HepG2 (cell line): ENCODE results near the gene GNG7. TPM values are rescaled to one million over a fixed set of nuclear protein-coding genes. Genes with fewer than 3 reads are reported as not detected.

Experiments used
- EHMT2 ChIP-seq: fragments of 200-600 bp; sonication (generic); IDR thresholded peaks from 2 replicates; pipeline ENCODE4 v1.7.0; 2017; ENCODE audit warnings: antibody characterized with exemption, low read depth, low read length, borderline replicate concordance
- EP300 ChIP-seq, 3 experiments: sonication (generic) in 1 of 3; formaldehyde crosslinking in 1 of 3; IDR thresholded peaks; 2 replicates each; pipeline versions ENCODE4 v1.5.1 to v1.6.1; 2011 to 2020; ENCODE audit warnings: low read depth in 2 of 3, low read length in 2 of 3, borderline replicate concordance in 1 of 3, improper control_type of control experiment in 1 of 3, mild to moderate bottlenecking in 1 of 3, missing genetic modification reagents in 1 of 3, moderate library complexity in 1 of 3
- FIP1L1 ChIP-seq: fragments of 200-400 bp; formaldehyde crosslinking; IDR thresholded peaks from 2 replicates; pipeline ENCODE4 v1.6.1; 2018; ENCODE audit warnings: low read depth, mild to moderate bottlenecking, low read length, moderate library complexity, borderline replicate concordance; ENCODE audit not compliant: insufficient read depth
- IRF2 ChIP-seq: IDR thresholded peaks from 2 replicates; pipeline ENCODE4 v1.6.1; 2018; ENCODE audit warnings: missing genetic modification reagents, missing compliant biosample characterization
- NCOA5 ChIP-seq: sonication (generic); formaldehyde crosslinking; IDR thresholded peaks from 2 replicates; pipeline ENCODE4 v1.4.0; 2020; ENCODE audit warnings: missing genetic modification reagents
- RELA ChIP-seq: sonication (generic); formaldehyde crosslinking; IDR thresholded peaks from 2 replicates; pipeline ENCODE4 v1.4.0; 2020; ENCODE audit warnings: missing genetic modification reagents
- SIN3A ChIP-seq: IDR thresholded peaks from 2 replicates; pipeline ENCODE4 v1.6.1; 2011; ENCODE audit warnings: low read depth, mild to moderate bottlenecking, control low read depth, low read length, borderline replicate concordance
- ZNF557 ChIP-seq: sonication (generic); formaldehyde crosslinking; IDR thresholded peaks from 2 replicates; pipeline ENCODE4 v1.4.0; 2020; ENCODE audit warnings: missing genetic modification reagents
- ZNF737 ChIP-seq: sonication (generic); formaldehyde crosslinking; IDR thresholded peaks from 2 replicates; pipeline ENCODE4 v1.5.0; 2020; ENCODE audit warnings: missing genetic modification reagents, mild to moderate bottlenecking, borderline replicate concordance
- polyA plus RNA-seq, 8 experiments: library from polyadenylated mRNA; depleted of rRNA in 3 of 8; stranded (reverse) in 7 of 8; unstranded in 1 of 8; fragments of >200 nt; fragmentation: Illumina TruSeq in 4 of 8; extraction: Trizol in 4 of 8; gene quantifications; 2 replicates each; pipeline versions ENCODE4 v1.2.1 to v1.2.3, GENCODE V29; 2011 to 2016; ENCODE audit warnings: low read depth in 4 of 8, missing spikeins in 1 of 8, mixed read lengths in 1 of 8; ENCODE audit not compliant: insufficient read depth in 1 of 8
- total RNA-seq, 5 experiments: library from RNA; depleted of rRNA; stranded (reverse); fragments of >200 nt; fragmentation: Illumina TruSeq; extraction: Trizol; gene quantifications; 2 replicates each; pipeline ENCODE4 v1.2.3, GENCODE V29; 2016; ENCODE audit warnings: low read depth in 1 of 5
- TF ChIP-seq, protein P1 (sequence below): sonication (generic); formaldehyde crosslinking; IDR thresholded peaks from 2 replicates; pipeline ENCODE4 v1.4.0; 2020; ENCODE audit warnings: missing genetic modification reagents
- TF ChIP-seq, protein P2 (sequence below): sonication (generic); formaldehyde crosslinking; IDR thresholded peaks from 2 replicates; pipeline ENCODE4 v1.4.0; 2020; ENCODE audit warnings: mild to moderate bottlenecking, missing genetic modification reagents
- TF ChIP-seq, protein P3 (sequence below): sonication (generic); formaldehyde crosslinking; IDR thresholded peaks from 2 replicates; pipeline ENCODE4 v1.8.1; 2022; ENCODE audit warnings: mild to moderate bottlenecking, missing genetic modification reagents
- TF ChIP-seq, protein P4 (sequence below): sonication (generic); formaldehyde crosslinking; IDR thresholded peaks from 2 replicates; pipeline ENCODE4 v1.8.1; 2023; ENCODE audit warnings: missing genetic modification reagents, inconsistent platforms, borderline replicate concordance
- TF ChIP-seq, protein P5 (sequence below): conservative IDR thresholded peaks from 2 replicates; pipeline ENCODE4 v1.6.1; 2018; ENCODE audit warnings: missing genetic modification reagents
- TF ChIP-seq, protein P6 (sequence below): sonication (generic); formaldehyde crosslinking; IDR thresholded peaks from 2 replicates; pipeline ENCODE4 v1.5.0; 2020; ENCODE audit warnings: missing genetic modification reagents

GNG7 gene
- total and polyA plus RNA-seq, 2 of the 13 experiments (the other 11 are each of a cell fraction or from before 2014, with no cell fraction given) = 1.4 to 3.3 TPM

DNA sequence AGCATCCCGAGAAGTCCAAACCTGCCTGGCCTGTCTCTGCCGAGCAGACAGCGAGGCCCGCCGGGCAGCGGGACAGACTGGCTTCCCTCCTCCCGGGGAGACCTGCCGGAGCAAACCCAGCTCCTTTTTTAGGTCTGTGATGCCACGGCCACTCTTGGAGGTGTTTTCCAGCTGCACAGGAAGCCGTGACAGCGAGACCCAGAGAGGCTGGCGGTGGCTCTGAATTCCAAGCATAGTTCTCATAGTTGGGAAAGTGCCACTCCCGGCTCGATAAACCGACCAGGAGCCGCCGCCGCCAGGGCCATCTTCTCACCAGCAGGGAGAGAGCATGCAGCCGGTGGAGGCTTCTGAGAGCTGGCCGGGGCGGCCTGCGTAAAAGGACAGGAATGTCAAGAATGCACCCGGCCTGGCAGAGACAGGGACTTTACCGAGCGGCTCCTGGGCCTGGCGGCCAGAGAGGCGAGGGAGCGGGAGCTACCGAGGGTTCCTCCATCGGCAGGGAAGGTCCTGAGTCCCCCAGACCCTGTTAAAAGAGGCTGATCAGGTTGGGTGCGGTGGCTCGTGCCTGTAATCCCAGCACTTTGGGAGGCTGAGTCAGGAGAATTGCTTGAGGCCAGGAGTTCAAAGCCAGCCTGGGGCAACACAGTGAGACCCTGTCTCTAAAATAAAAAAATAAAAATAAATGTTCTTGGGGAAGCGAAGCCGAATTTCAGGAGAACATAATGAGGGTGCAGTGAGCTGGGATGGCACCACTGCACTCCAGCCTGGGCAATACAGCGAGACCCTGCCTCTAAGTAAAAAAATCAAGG lies 161.6 kb downstream of the GNG7 start (continued):
- TF ChIP-seq, protein P1, sequence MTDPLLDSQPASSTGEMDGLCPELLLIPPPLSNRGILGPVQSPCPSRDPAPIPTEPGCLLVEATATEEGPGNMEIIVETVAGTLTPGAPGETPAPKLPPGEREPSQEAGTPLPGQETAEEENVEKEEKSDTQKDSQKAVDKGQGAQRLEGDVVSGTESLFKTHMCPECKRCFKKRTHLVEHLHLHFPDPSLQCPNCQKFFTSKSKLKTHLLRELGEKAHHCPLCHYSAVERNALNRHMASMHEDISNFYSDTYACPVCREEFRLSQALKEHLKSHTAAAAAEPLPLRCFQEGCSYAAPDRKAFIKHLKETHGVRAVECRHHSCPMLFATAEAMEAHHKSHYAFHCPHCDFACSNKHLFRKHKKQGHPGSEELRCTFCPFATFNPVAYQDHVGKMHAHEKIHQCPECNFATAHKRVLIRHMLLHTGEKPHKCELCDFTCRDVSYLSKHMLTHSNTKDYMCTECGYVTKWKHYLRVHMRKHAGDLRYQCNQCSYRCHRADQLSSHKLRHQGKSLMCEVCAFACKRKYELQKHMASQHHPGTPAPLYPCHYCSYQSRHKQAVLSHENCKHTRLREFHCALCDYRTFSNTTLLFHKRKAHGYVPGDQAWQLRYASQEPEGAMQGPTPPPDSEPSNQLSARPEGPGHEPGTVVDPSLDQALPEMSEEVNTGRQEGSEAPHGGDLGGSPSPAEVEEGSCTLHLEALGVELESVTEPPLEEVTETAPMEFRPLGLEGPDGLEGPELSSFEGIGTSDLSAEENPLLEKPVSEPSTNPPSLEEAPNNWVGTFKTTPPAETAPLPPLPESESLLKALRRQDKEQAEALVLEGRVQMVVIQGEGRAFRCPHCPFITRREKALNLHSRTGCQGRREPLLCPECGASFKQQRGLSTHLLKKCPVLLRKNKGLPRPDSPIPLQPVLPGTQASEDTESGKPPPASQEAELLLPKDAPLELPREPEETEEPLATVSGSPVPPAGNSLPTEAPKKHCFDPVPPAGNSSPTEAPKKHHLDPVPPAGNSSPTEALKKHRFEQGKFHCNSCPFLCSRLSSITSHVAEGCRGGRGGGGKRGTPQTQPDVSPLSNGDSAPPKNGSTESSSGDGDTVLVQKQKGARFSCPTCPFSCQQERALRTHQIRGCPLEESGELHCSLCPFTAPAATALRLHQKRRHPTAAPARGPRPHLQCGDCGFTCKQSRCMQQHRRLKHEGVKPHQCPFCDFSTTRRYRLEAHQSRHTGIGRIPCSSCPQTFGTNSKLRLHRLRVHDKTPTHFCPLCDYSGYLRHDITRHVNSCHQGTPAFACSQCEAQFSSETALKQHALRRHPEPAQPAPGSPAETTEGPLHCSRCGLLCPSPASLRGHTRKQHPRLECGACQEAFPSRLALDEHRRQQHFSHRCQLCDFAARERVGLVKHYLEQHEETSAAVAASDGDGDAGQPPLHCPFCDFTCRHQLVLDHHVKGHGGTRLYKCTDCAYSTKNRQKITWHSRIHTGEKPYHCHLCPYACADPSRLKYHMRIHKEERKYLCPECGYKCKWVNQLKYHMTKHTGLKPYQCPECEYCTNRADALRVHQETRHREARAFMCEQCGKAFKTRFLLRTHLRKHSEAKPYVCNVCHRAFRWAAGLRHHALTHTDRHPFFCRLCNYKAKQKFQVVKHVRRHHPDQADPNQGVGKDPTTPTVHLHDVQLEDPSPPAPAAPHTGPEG = 0 out of 2 replicates have a peak, but pooled peaks have one; percentile 44
- TF ChIP-seq EHMT2 = no peak
- no peak for TF ChIP-seq SIN3A
- no peak for TF ChIP-seq ZNF737 (CRISPR knock-in tag)
- no peak for TF ChIP-seq RELA (CRISPR knock-in tag)
- TF ChIP-seq, protein P2, sequence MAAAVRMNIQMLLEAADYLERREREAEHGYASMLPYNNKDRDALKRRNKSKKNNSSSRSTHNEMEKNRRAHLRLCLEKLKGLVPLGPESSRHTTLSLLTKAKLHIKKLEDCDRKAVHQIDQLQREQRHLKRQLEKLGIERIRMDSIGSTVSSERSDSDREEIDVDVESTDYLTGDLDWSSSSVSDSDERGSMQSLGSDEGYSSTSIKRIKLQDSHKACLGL (CRISPR knock-in tag) = no peak
- TF ChIP-seq FIP1L1 = no peak
- TF ChIP-seq, protein P3, sequence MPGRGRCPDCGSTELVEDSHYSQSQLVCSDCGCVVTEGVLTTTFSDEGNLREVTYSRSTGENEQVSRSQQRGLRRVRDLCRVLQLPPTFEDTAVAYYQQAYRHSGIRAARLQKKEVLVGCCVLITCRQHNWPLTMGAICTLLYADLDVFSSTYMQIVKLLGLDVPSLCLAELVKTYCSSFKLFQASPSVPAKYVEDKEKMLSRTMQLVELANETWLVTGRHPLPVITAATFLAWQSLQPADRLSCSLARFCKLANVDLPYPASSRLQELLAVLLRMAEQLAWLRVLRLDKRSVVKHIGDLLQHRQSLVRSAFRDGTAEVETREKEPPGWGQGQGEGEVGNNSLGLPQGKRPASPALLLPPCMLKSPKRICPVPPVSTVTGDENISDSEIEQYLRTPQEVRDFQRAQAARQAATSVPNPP (CRISPR knock-in tag) = no peak
- TF ChIP-seq IRF2 (CRISPR knock-in tag) = no peak; the same call in 1 of the 2 replicates
- TF ChIP-seq, protein P4, sequence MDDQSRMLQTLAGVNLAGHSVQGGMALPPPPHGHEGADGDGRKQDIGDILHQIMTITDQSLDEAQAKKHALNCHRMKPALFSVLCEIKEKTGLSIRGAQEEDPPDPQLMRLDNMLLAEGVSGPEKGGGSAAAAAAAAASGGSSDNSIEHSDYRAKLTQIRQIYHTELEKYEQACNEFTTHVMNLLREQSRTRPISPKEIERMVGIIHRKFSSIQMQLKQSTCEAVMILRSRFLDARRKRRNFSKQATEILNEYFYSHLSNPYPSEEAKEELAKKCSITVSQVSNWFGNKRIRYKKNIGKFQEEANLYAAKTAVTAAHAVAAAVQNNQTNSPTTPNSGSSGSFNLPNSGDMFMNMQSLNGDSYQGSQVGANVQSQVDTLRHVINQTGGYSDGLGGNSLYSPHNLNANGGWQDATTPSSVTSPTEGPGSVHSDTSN = no peak
- peak; percentile 55 to 63; a peak in 1 of 4 replicates for TF ChIP-seq EP300 (IDR thresholded peaks at IDR 0.05; ENCODE audit: low read depth in 2 of 2, low read length in 2 of 2)
- peak; percentile 72; the same call in 1 of the 2 replicates for TF ChIP-seq EP300 (CRISPR knock-in tag; IDR thresholded peaks at IDR 0.05; ENCODE audit: borderline replicate concordance)
- TF ChIP-seq, protein P5, sequence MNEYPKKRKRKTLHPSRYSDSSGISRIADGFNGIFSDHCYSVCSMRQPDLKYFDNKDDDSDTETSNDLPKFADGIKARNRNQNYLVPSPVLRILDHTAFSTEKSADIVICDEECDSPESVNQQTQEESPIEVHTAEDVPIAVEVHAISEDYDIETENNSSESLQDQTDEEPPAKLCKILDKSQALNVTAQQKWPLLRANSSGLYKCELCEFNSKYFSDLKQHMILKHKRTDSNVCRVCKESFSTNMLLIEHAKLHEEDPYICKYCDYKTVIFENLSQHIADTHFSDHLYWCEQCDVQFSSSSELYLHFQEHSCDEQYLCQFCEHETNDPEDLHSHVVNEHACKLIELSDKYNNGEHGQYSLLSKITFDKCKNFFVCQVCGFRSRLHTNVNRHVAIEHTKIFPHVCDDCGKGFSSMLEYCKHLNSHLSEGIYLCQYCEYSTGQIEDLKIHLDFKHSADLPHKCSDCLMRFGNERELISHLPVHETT (CRISPR knock-in tag) = peak; percentile 92
- no peak for TF ChIP-seq ZNF557 (CRISPR knock-in tag)
- no peak for TF ChIP-seq NCOA5 (CRISPR knock-in tag)
- TF ChIP-seq, protein P6, sequence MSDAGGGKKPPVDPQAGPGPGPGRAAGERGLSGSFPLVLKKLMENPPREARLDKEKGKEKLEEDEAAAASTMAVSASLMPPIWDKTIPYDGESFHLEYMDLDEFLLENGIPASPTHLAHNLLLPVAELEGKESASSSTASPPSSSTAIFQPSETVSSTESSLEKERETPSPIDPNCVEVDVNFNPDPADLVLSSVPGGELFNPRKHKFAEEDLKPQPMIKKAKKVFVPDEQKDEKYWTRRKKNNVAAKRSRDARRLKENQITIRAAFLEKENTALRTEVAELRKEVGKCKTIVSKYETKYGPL (CRISPR knock-in tag) = no peak
